ENCODE measurements around the gene LCORL. TPM values are rescaled to one million over a fixed set of nuclear protein-coding genes. Genes with fewer than 3 reads are reported as not detected.
A peak's percentile ranks its signal among the peaks of the same experiment; 100 is the strongest.
"Not testable (repeated sequence)": the region's sequence is repeated elsewhere in the genome, so short reads cannot be mapped to it uniquely, and the experiment has no call there.

The LCORL gene
- 15.9 and 20.0 TPM in 2 replicates for total RNA-seq (2014; rRNA removed; shearing (Covaris generic))
- 8.1 and 10.4 TPM in 2 replicates for polyA plus RNA-seq (2015; cell fraction: cytosol; rRNA removed)
- polyA plus RNA-seq (2015; cell fraction: nucleus; rRNA removed), result 13.2 and 20.3 TPM in 2 replicates

DNA sequence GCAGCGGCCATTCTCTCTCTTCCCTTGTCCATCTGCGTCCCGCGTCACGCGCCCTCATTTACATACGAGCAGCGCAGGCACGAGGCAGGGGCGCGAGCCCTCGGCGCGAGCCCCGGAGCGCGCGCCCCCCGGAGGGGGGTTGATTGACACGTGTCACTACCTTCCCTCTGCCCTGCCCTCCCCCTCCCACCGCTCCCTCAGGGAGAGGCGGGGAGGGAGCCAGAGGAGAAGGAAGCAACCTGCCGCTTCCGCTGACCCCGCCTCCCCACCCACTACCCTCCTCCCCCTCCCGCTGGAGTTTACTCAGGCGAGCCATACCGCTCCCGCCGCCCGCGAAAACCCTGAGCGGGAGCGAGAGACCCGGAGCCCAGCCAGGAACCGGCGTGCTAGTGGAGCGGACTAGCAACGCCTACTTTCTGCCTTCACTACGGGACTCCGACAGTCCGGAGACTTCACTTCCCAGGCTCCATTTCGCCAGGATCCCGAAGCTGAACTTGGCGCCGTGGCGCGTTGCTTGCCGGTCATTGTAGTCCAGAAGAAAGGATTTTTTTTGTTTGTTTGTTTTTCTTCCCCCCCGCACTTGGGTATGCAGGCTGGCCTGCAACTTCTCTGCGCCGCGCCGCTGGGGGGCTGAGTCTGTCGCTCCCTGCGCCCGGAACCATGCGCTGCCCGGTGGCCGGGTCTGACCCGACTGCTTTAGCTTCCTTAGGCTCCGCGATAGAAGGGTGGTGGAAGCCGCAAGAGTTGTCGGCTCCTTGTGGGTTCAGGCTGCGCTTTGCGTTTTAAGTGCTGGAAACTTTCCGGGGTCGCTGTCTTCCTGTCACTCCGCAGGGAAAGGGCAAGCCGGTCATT is at the start of gene LCORL:
Gene LCORL, minus strand, starts transcription at position 36 of the 852 bp plus-strand sequence. Its CDS starts 4 bp downstream, at position 32.
- DNase-seq (ENCODE audit: low read depth), result peak; percentile 97

DNA sequence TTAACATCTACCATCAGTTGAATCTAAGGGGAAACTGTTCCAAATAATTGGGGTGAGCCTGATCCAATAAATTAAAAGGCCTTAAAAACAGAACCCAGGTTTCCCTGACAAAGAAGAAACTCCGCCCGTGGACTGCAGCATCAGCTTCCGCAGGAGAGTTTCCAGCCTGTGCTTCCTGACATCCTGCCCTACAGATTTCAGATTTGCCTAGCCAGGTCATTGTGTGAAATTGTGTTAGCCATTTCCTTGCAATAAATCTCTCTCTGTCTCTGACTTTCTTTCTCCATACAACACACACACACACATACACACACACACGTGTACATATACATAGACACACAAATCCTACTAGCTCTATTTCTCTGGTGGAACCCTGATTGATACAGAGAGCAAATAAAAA is 48.3 kb upstream of the LCORL start:
- no peak for DNase-seq (ENCODE audit: low read depth)

DNA sequence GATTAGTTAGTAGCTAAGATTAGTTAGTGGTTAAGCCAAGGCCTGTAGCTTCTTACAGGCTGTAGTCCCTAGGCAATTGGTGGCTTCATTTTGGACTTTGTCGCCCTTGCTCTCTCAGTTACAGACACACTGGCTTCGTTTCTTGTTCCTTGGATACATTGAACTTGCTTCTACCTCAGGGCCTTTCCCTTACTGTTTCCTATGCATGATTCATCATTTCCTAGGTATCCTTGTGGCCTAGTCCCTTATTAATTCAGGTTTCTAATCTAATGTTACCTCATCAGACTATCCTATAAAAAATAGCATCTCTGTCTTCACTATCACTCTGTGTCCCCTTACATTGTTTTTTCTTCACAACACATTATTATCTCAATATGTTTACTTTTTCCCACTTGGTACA is 45.5 kb upstream of the LCORL start:
- DNase-seq (ENCODE audit: low read depth), result no peak

DNA sequence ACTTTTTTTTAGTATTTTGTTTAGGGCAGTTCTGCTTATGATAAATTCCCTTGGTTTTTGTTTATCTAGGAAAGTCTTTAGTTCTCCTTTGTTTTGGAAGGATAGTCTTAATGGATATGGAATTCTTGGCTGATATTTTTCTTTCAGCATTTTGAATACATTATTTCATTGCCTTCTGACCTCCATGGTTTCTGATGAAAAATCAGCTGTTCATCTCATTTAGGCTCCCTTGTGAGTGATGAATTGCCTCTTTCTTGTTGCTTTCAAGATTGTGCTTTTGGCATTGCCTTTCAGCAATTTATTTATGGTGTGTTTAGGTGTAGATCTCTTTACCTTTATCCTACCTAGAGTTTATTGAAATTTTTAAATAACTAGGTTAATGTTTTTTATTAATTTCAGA is 41.5 kb upstream of the LCORL start:
- no peak for DNase-seq (ENCODE audit: low read depth)

DNA sequence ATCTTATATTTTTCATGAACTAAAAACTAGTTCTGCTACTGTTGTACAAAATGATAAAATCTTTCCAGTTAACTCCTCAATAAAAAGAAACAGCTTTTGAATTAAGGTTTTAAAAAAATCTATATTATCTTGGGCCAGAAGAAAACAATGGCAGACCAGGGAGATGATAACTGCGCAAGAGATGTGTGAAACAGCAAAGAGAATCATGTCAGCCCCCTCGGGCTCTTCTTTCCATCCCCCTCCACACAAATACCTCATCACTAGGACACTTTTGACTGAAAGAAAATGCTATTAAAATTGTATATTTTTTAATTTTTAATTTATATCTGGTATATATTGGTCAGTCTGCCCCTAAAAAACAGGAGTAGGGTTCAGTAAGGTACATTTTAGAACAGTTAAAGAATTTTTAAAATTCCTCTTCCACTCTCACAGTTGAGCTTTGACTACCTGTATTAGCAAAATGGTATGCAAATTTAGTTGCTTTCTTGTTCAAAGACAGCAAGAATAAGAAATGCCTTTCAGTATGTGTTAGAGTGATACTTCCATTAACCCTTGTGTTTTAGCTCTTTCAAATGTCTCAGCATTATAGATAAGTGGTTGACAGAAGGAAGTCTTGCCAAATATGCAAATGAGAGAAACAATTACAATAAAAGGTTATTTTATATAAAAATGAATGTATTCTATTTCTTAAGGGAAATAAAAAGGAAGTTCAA is 36.4 kb upstream of the LCORL start:
- DNase-seq (ENCODE audit: low read depth), result no peak

DNA sequence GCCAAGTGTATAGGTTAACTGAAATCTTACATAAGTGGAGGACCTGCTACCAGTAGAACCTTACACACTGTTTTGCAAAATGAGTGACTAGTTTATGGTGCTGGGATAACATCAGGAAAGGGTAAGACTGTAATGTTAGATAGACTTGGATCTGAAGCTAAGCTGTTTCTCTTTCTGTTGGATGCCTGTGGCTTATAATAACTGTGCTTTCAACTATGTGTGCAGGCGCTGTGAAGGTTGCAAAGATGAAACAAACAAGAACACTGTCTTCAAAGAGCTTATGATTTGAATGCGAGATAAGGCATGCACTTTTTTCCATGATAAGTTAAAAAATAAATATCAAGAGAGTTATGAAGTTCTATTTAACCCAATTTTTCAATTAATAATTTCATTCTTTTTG is 34.5 kb upstream of the LCORL start:
- no peak for DNase-seq (ENCODE audit: low read depth)

DNA sequence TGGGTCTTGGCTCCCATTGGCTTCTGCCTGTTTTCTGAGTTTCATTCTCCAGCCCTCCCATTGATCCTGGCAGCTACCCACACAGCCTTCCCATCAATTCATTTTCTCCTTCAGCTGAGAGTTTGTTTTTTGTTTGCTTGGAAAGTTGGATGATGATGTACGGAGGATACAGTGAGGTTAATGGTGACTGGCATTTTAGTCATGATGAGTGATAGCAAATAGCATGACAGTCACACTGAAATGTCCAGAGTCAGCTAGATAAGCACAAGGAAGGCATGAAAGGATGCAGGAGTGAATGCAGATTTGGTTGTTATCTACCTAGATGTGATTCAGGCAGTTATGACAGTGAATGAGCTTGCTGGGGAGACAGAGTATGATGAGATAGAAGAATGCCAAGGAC is 30.6 kb upstream of the LCORL start:
- DNase-seq (ENCODE audit: low read depth), result no peak

DNA sequence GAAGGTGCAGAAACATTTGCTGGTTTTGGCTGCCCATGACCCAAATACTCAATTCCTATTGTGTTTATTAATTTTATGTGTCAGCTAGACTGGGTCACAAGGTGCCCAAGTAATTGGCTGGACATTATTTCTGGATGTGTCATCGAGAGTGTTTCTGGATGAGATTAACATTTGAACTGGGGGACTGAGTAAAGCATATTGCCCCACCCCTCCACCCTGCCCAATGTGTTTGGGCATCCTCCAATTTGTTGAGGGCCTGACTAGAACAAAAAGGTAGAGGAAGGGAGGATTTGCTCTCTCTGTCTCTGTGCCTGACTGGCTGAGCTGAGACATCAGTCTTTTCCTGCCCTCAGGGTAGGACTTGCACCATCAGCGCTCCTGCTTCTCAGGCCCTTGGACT is 29.7 kb upstream of the LCORL start:
- DNase-seq (ENCODE audit: low read depth), result peak; percentile 47

DNA sequence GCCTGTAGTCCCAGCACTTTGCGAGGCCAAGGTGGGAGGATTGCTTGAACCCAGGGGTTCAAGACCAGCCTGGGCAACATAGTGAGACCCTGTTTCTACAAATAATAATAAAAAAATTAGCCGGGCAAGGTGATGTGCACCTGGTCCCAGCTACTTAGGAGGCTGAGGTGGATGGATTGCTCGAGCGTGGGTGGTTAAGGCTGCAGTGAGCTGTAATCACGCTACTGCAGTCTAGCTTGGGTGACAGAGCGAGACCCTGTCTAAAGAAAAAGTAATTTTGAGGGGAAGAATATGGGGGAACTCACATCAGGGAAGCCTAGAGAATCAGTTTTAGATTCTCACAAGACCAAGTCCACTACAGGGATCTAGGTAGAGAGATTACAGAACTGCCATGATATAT is 28.9 kb upstream of the LCORL start:
- no peak for DNase-seq (ENCODE audit: low read depth)

DNA sequence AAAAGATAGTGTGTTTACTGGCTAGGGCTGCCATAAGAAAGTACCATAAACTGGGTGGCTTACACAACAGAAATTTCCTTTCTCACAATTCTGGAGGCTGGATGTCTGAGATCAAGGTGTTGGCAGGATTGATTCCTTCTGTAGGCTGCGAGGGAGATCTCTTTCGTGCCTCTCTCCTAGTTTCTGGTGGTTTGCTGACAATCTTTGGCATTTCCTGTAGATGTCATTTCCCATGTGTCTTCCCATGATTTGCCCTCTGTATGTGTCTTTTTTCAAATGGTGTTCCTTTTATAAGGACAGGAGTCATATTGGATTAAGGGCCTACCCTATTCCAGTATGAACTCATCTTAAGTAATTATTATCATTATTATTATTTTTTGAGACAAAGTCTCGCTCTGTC is 27.9 kb upstream of the LCORL start:
- peak; percentile 51 for DNase-seq (ENCODE audit: low read depth)

DNA sequence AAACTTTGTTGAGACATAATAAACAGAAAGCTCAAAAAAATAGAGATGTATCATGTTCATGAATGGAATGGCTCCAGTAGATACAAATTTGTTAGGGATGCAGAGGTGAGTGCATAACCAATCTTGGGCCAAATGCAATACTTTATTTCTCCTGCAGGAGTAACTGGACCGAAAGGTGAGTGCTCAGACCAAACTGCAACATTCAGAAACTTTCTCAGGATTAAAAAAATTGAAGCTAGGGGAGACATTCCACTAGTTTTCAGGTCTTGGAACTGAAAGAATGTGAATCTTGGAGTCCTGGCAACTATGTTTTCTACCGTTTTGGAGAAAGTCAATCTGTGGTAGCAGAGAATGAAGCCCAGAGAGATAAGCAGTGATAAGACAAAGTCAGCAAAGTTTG is 21.2 kb upstream of the LCORL start:
- no peak for DNase-seq (ENCODE audit: low read depth)

DNA sequence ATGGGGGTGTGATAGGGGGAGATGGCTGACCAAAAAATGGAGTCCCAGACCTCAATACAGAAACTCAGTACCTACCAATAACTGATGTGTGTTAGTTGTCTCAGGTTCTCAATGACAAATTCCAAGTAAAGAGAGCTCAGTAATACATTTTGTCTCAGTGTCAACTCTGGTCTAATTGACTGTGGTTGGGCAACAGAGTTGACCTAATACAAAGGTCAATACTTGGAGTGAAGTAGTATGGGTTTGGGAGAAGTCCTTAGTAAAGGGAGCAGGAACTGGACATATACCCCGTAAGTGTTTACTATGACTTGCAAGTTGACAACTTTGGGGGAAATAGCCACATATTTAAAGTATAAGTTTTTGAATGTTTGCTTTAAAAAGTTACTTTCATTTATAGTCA is 20.5 kb upstream of the LCORL start:
- no peak for DNase-seq (ENCODE audit: low read depth)

DNA sequence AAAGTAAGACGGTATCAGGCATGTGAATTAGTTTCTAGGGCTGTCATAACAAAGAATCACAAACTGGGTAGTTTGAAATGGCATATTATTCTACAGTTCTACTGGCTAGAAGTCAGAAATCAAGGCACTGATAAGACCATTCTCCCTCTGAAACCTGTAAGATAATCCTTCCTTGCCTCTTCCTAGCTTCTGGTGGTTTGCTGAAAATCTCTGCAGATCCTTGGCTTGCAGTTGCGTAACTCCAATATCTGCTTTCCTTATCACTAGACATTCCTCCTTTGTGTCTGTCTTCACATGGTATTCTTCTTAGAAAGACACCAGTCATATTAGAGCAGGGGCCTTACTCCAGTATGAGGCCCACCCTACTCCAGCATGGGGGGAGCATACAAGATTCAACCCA is 19.6 kb upstream of the LCORL start:
- no peak for DNase-seq (ENCODE audit: low read depth)

DNA sequence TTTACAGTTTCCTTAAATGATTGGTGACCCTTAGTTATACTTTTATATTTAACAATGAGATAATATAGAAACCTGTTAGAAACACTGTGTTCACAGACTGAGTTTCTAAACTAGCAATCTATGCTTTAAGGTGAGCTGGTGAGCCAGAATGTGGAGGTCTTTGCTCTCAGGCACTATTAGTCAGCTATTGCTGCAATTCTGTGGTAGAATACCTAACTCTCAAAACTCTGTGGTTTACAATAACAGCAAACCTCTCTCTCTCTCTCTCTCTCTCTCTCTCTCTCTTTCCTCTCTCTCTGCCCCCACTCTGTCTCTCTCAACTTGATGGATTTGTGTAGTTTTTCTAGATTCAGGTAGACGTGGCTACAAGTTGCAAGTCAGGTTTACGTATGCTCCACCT is 17.6 kb upstream of the LCORL start:
- DNase-seq (ENCODE audit: low read depth), result no peak

DNA sequence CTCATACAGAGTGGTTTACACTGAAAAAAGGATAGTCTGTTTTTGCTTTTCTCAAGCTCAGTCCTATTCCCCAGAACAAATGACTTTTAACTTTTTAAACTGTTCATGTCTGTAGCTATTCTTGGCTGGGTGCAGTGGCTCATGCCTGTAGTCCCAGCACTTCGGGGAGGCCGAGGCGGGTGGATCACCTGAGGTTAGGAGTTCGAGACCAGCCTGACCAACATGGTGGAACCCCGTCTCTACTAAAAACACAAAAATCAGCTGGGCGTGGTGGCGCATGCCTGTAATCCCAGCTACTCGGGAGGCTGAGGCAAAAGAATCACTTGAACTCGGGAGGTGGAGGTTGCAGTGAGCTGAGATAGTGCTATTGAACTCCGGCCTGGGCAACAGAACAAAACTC is 14.8 kb upstream of the LCORL start:
- DNase-seq (ENCODE audit: low read depth), result not testable (repeated sequence)

DNA sequence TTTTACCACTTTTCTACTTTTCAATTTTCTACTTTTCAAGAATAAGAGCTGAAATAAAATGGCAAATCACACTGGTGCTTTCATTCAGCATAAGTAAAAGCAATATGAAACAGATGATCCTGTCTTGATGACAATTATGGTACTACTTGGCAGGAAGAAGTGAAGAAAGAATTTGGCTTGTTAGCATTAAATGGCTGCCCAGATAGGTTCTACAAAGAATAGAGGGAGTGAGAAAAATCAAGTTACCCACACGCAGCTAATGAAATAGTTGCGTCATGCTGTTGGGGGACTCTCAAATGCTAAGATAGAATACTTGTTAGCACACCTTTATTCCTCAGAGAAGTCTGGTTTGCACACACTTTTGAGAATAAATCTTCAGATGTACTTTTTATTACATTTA is 12.5 kb upstream of the LCORL start:
- no peak for DNase-seq (ENCODE audit: low read depth)

DNA sequence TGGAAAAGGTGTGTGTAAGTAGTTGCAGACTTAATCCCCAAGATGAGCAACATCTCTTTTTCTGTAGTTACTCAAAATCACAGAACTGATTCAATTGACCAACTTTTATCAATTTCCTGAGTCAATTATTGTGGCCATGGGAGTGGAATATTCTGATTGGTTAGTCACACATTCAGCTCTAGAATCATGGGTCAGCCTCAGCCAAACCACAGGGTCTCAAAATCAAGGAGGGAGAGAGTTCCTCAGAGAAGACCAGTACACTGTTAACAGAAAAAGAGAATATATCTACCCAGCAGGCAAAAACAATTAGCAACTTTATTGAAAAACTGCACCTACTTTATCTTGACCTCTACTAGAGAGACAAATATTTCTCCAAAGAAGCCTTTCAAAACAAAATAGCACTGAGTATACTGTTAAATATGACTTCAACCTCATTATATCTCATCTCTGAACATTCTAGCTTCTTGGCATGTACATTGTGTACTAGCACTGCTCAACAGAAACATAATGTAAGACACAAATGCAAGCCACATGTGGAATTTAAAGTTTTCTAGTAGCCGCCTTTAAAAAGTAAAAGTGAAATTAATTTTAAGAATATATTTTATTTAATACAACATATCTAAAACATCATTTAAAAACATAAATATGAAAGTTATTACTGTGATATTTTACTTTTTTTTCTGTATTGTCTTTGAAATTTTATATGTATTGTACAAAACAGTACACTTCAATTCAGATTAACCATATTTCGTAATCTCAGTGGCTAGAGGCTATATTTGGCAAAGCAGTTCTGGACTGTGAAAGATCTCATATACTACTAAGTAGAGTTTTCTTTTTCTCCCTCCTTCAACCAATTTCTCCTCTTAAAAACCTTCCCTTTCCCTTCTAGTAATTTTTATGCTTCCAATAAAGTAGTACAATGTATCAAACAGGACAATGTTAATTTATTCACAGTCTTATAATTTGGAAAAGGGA is 11.8 kb upstream of the LCORL start:
- DNase-seq (ENCODE audit: low read depth), result no peak

DNA sequence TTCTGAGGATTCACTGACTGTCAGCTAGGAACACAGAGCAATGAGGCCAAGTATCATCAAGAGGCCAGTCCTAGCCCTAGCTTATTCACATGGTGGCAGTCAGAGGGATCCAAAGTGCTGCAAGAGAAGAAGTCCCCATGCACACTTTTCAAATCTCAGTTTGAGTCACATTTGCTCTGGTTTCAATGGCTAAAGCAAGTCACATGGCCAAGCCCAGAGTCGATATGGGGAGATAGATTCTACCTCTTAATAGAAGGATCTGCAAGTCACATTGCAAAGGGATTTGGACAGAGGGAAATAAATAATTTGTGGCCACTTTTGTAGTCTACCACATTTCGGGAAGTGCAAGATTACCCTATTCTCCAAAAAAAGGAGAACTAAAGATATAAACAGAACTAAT is 3.7 kb upstream of the LCORL start:
- no peak for DNase-seq (ENCODE audit: low read depth)

DNA sequence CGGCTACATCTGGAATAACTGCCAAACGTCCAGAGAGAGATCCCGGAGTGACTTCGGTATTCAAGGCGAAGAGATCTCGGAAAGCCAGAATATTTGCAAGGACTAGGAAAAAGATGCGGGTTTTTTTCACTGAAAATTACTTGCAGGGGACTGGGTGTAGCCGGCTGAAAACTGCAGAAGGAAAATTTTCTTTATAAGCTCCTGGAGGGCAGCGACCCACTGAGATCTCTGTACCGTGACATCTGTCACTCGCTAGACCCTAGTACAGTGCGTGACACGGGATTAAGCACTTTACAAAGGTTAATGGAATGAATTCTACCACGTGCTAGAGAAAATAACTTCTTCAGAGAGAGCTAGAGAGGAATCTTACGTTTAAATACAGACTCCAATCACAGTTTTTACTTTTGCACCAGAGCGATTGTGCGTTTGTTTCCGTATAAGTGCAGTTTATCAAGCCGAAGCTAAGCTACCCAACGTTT is 1.1 kb upstream of the LCORL start:
- no peak for DNase-seq (ENCODE audit: low read depth)

DNA sequence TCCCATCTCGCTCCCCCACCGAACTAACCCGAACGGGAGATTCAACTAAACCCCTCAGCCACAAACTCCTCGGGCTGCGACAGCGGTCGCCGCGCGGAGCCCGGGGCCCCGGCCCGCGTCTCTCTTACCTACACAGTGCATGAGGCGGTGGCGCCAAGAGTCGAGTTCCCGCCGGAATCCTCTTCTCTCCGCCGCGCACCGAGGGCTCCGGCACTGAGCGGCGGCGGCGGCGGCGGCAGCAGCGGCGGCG is 160 bp downstream of the LCORL start:
- DNase-seq (ENCODE audit: low read depth), result no peak

DNA sequence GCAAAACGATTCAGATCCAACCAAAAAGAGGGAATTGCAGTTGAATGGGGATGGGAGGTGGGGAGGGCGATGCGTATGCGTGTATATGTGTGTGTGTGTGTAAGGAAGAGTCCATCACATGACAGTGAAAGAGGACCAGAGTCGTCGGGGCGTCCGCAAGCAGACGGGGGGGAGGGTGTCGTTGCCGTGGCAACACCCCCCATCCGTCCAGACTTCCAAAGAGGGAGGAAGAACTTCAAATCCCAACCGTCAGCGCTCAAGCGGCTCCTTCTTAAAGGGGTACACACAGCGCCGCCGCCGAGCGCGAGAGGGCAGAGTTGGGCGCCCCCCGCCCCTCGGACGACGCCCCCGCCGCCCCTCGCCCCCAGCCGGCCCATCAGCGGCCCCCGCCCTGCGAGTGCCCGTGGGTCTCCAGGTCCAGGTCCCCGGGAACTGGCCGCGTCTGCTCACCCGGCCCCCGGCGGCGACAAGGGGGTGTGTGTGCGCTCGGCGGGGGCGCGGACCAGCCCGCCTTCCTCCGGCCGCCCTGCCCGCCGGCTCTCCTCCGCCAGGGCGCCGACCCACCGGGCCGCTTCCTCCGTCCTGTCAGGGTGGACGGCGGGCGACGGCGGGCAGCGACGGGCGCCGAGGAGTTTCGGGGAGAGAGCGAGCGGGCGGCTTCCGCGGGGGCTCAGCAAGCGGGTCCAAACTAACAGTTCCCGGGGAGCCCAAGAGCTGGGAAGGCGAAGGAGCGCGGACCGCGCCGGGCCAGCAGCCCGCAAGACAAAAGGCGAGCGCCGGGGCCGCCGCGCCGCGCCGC is 685 bp downstream of the LCORL start:
- DNase-seq (ENCODE audit: low read depth), result peak; percentile 91
